ENCODE data around the gene DEDD2. TPM values are rescaled to one million over a fixed set of nuclear protein-coding genes. Genes with fewer than 3 reads are reported as not detected.

Gene DEDD2
- total RNA-seq, 4 donors from 2014 or later, result 23.2 to 30.2 (median 27.8) TPM

DNA sequence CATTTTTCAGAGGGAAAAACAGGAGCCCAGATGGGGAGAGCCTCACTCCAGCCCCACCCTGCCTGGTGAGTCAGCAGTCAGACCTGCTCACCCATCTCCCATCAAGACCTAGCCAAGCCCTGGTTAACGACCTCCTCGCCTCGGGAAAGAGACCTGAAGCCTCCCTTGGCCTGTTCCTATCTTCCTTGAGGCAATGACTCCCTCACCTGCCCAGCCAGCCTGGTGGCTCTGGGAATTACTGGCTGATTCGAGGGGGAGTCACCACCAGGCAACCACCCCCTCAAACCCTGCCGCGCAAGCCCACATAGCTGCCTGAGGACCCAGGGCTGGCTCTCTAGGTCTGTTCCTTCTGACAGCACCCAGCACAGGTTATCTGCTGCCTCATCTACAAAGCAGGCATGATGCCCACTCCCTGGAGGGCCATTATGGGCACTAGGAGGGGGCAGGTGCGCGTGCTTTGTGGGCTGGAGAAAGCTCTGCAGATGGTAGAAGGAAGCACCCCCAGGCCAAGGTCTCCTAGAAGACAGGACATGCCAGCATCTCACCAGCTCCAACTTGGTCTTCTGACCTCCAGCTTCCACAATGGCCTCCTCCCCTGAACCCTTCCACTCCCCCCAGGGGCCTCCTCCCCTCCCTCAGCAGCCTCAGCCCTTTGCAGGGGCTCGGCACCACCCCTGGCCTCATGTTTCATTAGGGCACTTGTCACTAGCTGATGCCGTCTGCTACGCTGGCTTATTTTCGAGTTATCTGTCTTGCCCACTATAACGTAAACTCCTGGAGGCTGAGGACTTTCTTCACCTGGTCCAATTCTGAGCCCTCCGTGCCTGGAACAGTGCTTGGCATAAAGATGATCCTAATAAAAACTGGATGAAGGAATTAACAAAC lies 10.4 kb downstream of the DEDD2 start:
- TF ChIP-seq POLR2A (IDR thresholded peaks at IDR 0.05), result no peak
- TF ChIP-seq, protein P1, sequence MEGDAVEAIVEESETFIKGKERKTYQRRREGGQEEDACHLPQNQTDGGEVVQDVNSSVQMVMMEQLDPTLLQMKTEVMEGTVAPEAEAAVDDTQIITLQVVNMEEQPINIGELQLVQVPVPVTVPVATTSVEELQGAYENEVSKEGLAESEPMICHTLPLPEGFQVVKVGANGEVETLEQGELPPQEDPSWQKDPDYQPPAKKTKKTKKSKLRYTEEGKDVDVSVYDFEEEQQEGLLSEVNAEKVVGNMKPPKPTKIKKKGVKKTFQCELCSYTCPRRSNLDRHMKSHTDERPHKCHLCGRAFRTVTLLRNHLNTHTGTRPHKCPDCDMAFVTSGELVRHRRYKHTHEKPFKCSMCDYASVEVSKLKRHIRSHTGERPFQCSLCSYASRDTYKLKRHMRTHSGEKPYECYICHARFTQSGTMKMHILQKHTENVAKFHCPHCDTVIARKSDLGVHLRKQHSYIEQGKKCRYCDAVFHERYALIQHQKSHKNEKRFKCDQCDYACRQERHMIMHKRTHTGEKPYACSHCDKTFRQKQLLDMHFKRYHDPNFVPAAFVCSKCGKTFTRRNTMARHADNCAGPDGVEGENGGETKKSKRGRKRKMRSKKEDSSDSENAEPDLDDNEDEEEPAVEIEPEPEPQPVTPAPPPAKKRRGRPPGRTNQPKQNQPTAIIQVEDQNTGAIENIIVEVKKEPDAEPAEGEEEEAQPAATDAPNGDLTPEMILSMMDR (IDR thresholded peaks at IDR 0.05), result no peak
- peaks cover 11 to 40% (median 27%) of the 10 kb centered on the region in 3 donors for H3K4me1 ChIP-seq
- peaks cover 26 to 99% (median 30%) of the 10 kb centered on the region in 3 donors for H3K36me3 ChIP-seq
- no peak overlapping the region for H3K4me3 ChIP-seq
- peak overlapping the region; percentile 52 to 82 (median 78) for H3K27ac ChIP-seq
- no peaks in the 10 kb centered on the region for H3K9me3 ChIP-seq
- no peaks in the 10 kb centered on the region for H3K27me3 ChIP-seq
- no peak for DNase-seq
- WGBS, 2 donors, result 64 to 74% methylated on average over 11 to 12 of the region's 14 CpGs
- intact Hi-C loops (cut with DNase I), result no loop called here

DNA sequence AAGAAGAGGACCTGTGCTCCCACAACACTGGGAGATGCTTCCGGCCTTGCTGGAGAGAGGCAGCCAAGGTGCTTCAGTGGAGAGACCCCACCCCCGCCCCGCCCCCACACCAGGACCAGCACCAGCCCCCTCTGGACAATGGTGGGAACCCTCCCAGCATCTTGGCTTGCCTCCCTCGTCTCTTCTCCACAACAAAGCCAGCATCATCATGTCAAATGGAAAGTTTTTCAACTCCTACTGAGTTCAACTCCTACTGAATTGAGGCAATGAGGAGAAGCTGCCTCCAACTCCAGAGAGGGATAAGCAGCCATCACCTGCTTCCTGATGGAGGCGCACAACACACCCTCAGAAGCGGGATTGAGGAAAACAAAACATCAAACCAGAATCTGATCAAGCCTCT lies 12.8 kb downstream of the DEDD2 start:
- H3K4me1 ChIP-seq, result peaks cover 26 to 65% (median 41%) of the 10 kb centered on the region in 3 donors
- TF ChIP-seq, protein P1 (IDR thresholded peaks at IDR 0.05), result no peak
- no peak for TF ChIP-seq POLR2A (IDR thresholded peaks at IDR 0.05)
- DNase-seq, result no peak
- WGBS, 2 donors, result 80 to 100% methylated on average over 1 to 5 of the region's 6 CpGs
- no peak overlapping the region for H3K27ac ChIP-seq
- intact Hi-C loops (cut with DNase I), result no loop called here
- H3K4me3 ChIP-seq, result no peak overlapping the region
- H3K27me3 ChIP-seq, result no peaks in the 10 kb centered on the region
- H3K36me3 ChIP-seq, result peaks cover 26 to 100% (median 30%) of the 10 kb centered on the region in 3 donors
- H3K9me3 ChIP-seq, result no peaks in the 10 kb centered on the region

DNA sequence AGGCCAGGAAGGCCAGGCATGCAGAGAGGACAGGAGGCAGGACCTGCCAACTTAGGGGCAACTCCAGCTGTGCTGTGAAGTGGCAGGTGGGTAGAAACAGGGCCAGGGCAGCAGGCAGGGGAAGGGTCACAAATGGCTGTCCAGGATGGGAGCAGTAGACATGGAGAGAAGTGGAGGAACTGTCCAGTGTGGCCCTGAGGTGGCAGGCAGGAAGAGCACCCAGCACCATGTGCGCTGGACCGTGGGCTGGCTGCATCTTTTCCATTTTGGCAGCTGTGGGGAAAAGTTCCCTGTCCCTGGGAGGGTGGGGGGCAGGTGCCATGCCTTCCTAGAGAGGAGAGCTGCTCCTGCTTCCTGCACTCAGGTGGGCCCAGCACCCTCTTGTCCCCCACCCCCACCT lies 13.8 kb downstream of the DEDD2 start:
- Histone ChIP-seq H3K36me3 (peaks cover 19 to 100% (median 26%) of the 10 kb centered on the region in 3 donors), H3K4me1 (peaks cover 35 to 73% (median 50%) of the 10 kb centered on the region in 3 donors), H3K4me3 (no peak overlapping the region), H3K9me3 (no peaks in the 10 kb centered on the region), H3K27ac (no peak overlapping the region), H3K27me3 (no peaks in the 10 kb centered on the region)
- 94 to 100% methylated on average over 2 of the region's 2 CpGs for WGBS, 2 donors
- intact Hi-C loops (cut with DNase I), result no loop called here
- DNase-seq, result no peak
- no peak for TF ChIP-seq POLR2A (IDR thresholded peaks at IDR 0.05)
- TF ChIP-seq, protein P1 (IDR thresholded peaks at IDR 0.05), result no peak

DNA sequence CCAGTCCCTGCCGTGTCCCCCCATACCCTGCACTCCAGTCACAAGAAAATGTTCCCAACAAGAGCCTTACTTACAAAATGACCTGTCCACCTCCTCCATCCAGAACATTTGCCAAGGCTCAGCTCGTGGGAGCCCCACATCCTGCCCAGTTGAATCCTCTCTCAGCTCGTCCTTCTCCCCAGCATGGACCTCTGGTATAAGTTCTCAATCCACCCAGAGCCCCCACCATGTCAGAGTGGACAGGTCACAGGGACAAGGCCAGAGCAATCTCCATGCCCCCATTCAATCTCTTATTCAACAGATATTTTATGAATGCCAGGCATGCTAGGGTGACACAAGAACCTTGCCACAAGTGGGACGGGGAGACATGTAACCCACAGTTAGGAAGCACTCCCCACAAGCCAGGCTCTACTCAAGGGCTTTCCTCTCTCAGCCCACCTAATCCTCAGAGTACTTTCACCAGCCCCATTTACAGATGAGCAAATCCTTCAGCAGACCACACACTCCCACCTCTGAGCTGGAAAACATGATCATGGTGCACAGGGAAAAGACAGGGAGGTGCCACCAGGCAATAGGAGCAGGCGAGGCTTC lies 15.1 kb downstream of the DEDD2 start:
- peaks cover 17 to 100% (median 23%) of the 10 kb centered on the region in 3 donors for H3K36me3 ChIP-seq
- 68 to 78% methylated on average over 4 to 5 of the region's 5 CpGs for WGBS, 2 donors
- no peaks in the 10 kb centered on the region for H3K27me3 ChIP-seq

More for the DNA sequence above, 15.1 kb downstream of the DEDD2 start:
- TF ChIP-seq POLR2A (IDR thresholded peaks at IDR 0.05), result no peak
- TF ChIP-seq, protein P1 (IDR thresholded peaks at IDR 0.05), result no peak
- Histone ChIP-seq H3K4me3 (no peak overlapping the region), H3K27ac (peak overlapping the region; percentile 21 to 84 (median 58)), H3K9me3 (no peaks in the 10 kb centered on the region), H3K4me1 (peaks cover 40 to 73% (median 44%) of the 10 kb centered on the region in 3 donors)
- intact Hi-C loops (cut with DNase I), result no loop called here
- no peak for DNase-seq

All from esophagus squamous epithelium (tissue), 5 donors.